ENCODE data around the gene RBM6. TPM values are rescaled to one million over a fixed set of nuclear protein-coding genes. Genes with fewer than 3 reads are reported as not detected.

The RBM6 gene
- total and polyA plus RNA-seq, 2 of the 4 experiments (the other 2 are of a cell fraction) = 38.5 to 64.6 TPM

- dilution Hi-C loops (cut with HindIII; ENCODE audit: low sequenced_read_pairs, unreplicated experiment) (no loop called here), intact Hi-C loops (cut with micrococcal nuclease) (loop anchor here (1.0 to 5.0 kb wide), 3 partner anchors 64 to 203 kb away; no protein-coding TSS in a partner anchor), in situ Hi-C loops (cut with MboI; ENCODE audit: low sequenced_read_pairs) (loop anchor here (5.0 kb wide), 1 partner anchor 204 kb away; no protein-coding TSS in a partner anchor)
- H3K9me1 ChIP-seq (ENCODE audit: insufficient read depth, low read length) = no peaks in the 10 kb centered on the region
- H2BK120ac ChIP-seq (ENCODE audit: low read depth, low read length) = 0 out of 2 replicates have a peak overlapping the region, but pooled peaks have one; percentile 4
- no peaks in the 10 kb centered on the region for H3K9me3 ChIP-seq (ENCODE audit: control insufficient read depth, insufficient read depth, low read length)
- H3K79me1 ChIP-seq (ENCODE audit: low read depth in 1 of 2, low read length in 2 of 2) = no peaks in the 10 kb centered on the region
- peak; percentile 88 for ATAC-seq (ENCODE audit: low read depth)
- no peak overlapping the region for H2BK5ac ChIP-seq (ENCODE audit: low read depth, low read length, poor library complexity, severe bottlenecking)
- peak overlapping the region; percentile 95 for H3K4me2 ChIP-seq (ENCODE audit: low read depth, low read length)
- peak overlapping the region; percentile 95 for H2AFZ ChIP-seq (replicated peaks; ENCODE audit: low read length, poor library complexity)
- H3K56ac ChIP-seq (ENCODE audit: extremely low read depth, insufficient read depth, low read length) = no peak overlapping the region; the same call in 1 of the 2 replicates
- peak; percentile 46 for DNase-seq
- peak overlapping the region; percentile 33; the same call in 1 of the 2 replicates for H2AK5ac ChIP-seq (ENCODE audit: low read depth, low read length)
- peaks cover 6% of the 10 kb centered on the region for H3K4me1 ChIP-seq (ENCODE audit: control insufficient read depth, insufficient read depth, low read length)
- CTCF ChIA-PET = interaction anchor here (0.6 to 1.1 kb wide), 3 partner anchors 18 to 339 kb away, joined by 3 to 6 read pairs (median 3); partner anchors contain the start of gene AMIGO3
- peaks cover 11% of the 10 kb centered on the region for H3K36me3 ChIP-seq (ENCODE audit: control insufficient read depth, insufficient read depth, low read length)
- POLR2A ChIA-PET (ENCODE audit: unreplicated experiment) = no interaction called here
- peak overlapping the region; percentile 43 to 82 for H4K8ac ChIP-seq (ENCODE audit: low read depth in 2 of 2, low read length in 2 of 2)
- TF ChIP-seq USF2 (IDR thresholded peaks at IDR 0.05; ENCODE audit: low read depth, low read length) (no peak), SMC3 (IDR thresholded peaks at IDR 0.05; ENCODE audit: low read depth, low read length) (peak; percentile 68), CEBPB (IDR thresholded peaks at IDR 0.05; ENCODE audit: low read depth, low read length) (peak; percentile 48; the same call in 1 of the 2 replicates), MAZ (IDR thresholded peaks at IDR 0.05; ENCODE audit: borderline replicate concordance, low read depth, low read length) (peak; percentile 65; the same call in 1 of the 2 replicates), NFE2L2 (IDR thresholded peaks at IDR 0.05; ENCODE audit: low read depth, low read length) (no peak), CTCF (conservative IDR thresholded peaks at IDR 0.05; ENCODE audit: low read depth, low read length) (peak; percentile 66), RAD21 (IDR thresholded peaks at IDR 0.05; ENCODE audit: low read length) (peak; percentile 73), MXI1 (IDR thresholded peaks at IDR 0.05; ENCODE audit: borderline replicate concordance, low read depth, low read length) (no peak), RFX5 (IDR thresholded peaks at IDR 0.05; ENCODE audit: low read depth, low read length) (no peak)
- WGBS, 2 experiments (ENCODE audit: extremely low coverage in 2 of 2, insufficient read length in 1 of 2) = 40% methylated on average over 1 of the region's 15 CpGs; no CpG with 5 or more reads in 1 of the 2 experiments
- H2BK20ac ChIP-seq (ENCODE audit: low read depth, low read length) = no peak overlapping the region; the same call in 1 of the 2 replicates
- H2AK9ac ChIP-seq (replicated peaks; ENCODE audit: low read depth, low read length, poor library complexity) = peak overlapping the region; percentile 84
- peak overlapping the region; percentile 45; the same call in 1 of the 2 replicates for H3K4me3 ChIP-seq (ENCODE audit: insufficient read depth, low read depth, low read length)
- H3K14ac ChIP-seq (replicated peaks; ENCODE audit: low read depth, low read length) = peak overlapping the region; percentile 43
- no peak overlapping the region for H3K18ac ChIP-seq (ENCODE audit: low read depth, low read length)
- H2BK15ac ChIP-seq (ENCODE audit: low read depth, low read length) = no peak overlapping the region; the same call in 2 of the 3 replicates
- no peak overlapping the region for H3K9ac ChIP-seq (ENCODE audit: low read depth, low read length)
- H3K27me3 ChIP-seq (ENCODE audit: control insufficient read depth, insufficient read depth, low read length) = no peaks in the 10 kb centered on the region
- H3K4ac ChIP-seq (ENCODE audit: low read depth, low read length) = peak overlapping the region; percentile 47
- no TSS peak for BruUV-seq (replicated peaks)
- H4K20me1 ChIP-seq (ENCODE audit: insufficient read depth, low read length) = no peaks in the 10 kb centered on the region
- no peak overlapping the region for H3K27ac ChIP-seq (ENCODE audit: insufficient read depth, low read length)
- H4K5ac ChIP-seq (ENCODE audit: low read depth, low read length) = peak overlapping the region; percentile 55; the same call in 1 of the 2 replicates
- no peak overlapping the region for H3K23ac ChIP-seq (ENCODE audit: low read depth, low read length)
- no peak overlapping the region for H4K91ac ChIP-seq (ENCODE audit: insufficient read depth, low read depth, low read length)
These were observed 33.7 kb upstream of the RBM6 start for GRCh38 chr3:49906073-49906743.
